22Rv1 (cell line): Measurements from ENCODE around the gene RIGI.
"Not testable (repeated sequence)": the region's sequence is repeated elsewhere in the genome, so short reads cannot be mapped to it uniquely, and the experiment has no call there.

Source experiments
- H3K27ac ChIP-seq: fragments of 450-650 bp; 2 replicates; pipeline ENCODE4 v1.5.1; 2017
- CTCF ChIP-seq: fragments of 450-650 bp; IDR thresholded peaks from 2 replicates; pipeline ENCODE4 v1.5.1; 2017; ENCODE audit warnings: mild to moderate bottlenecking
- ZFX ChIP-seq: fragments of 450-650 bp; IDR thresholded peaks from 2 replicates; pipeline ENCODE4 v1.6.1; 2017; ENCODE audit warnings: antibody characterized with exemption, borderline replicate concordance

Gene RIGI

GRCh38 chr9:32551276-32552051, 25.5 kb upstream of the RIGI start:
- no peak for TF ChIP-seq ZFX
- TF ChIP-seq CTCF, result no peak
- peak overlapping the region; percentile 93 for H3K27ac ChIP-seq

- peak overlapping the region; percentile 93 for H3K27ac ChIP-seq
- peak; percentile 35; the same call in 1 of the 2 replicates for TF ChIP-seq CTCF
- no peak for TF ChIP-seq ZFX
These were observed 24.7 kb upstream of the RIGI start for GRCh38 chr9:32550562-32551275.

- H3K27ac ChIP-seq, result peak overlapping the region; percentile 93
- TF ChIP-seq CTCF (no peak; the same call in 1 of the 2 replicates), ZFX (no peak)
These were observed 24.2 kb upstream of the RIGI start for GRCh38 chr9:32550150-32550561.

GRCh38 chr9:32548213-32548612, 22.2 kb upstream of the RIGI start:
- H3K27ac ChIP-seq, result not testable (repeated sequence)

- no peak for TF ChIP-seq CTCF
- no peak for TF ChIP-seq ZFX
- H3K27ac ChIP-seq, result no peak overlapping the region
These were observed 19.9 kb upstream of the RIGI start for GRCh38 chr9:32545884-32546283.

GRCh38 chr9:32543047-32543446, 17.1 kb upstream of the RIGI start:
- no peak overlapping the region for H3K27ac ChIP-seq
- TF ChIP-seq ZFX, result no peak
- no peak for TF ChIP-seq CTCF

- TF ChIP-seq CTCF (no peak), ZFX (no peak)
- H3K27ac ChIP-seq, result no peak overlapping the region
These were observed 7.8 kb upstream of the RIGI start for GRCh38 chr9:32533816-32534215.

- no peak overlapping the region for H3K27ac ChIP-seq
- TF ChIP-seq ZFX, result no peak
- no peak for TF ChIP-seq CTCF
These were observed 7.3 kb upstream of the RIGI start for GRCh38 chr9:32533336-32533735.
